SHP77 treated with DMSO at 0.1 percent for 48 hours (cell line): ENCODE data around the gene ADSS2.
"Not testable (repeated sequence)": the region's sequence is repeated elsewhere in the genome, so short reads cannot be mapped to it uniquely, and the experiment has no call there.

Experiments used
- DNase-seq: peaks from one replicate; lab custom pipeline; 2025; lab: John Stamatoyannopoulos, UW

Gene ADSS2

DNA sequence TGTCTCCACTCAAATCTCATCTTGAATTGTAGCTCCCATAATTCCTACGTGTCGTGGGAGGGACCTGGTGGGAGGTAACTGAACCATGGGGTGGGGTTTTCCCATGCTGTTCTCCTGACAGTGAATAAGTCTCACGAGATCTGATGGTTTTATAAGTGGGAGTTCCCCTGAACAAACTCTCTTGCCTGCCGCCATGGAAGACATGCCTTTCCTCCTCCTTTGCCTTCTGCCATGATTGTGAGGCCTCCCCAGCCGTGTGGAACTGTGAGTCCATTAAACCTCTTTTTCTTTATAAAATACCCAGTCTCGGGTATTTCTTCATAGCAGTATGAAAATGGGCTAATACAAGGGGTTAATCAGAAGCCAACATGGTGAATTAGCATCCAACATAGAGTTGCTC, 86.4 kb downstream of the ADSS2 start:
- DNase-seq, result not testable (repeated sequence)

DNA sequence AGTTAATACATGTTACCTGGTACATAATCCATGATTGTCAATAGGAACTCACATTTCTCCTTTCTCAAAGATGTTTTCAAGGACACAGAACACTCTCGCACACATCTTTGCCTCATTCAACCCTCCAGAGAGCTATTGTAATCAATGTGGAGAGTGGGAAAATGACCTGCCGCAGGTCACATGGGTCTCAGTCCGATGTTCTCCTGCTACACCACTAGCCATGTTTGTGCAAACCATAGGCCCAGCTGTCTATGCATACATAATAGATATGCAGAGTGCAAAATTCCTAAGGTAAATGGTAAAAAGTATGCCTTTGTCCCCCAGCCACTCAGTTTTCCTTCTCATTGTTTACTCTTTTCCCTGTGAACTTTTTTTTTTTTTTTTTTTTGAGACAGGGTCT, 89.2 kb downstream of the ADSS2 start:
- no peak for DNase-seq

DNA sequence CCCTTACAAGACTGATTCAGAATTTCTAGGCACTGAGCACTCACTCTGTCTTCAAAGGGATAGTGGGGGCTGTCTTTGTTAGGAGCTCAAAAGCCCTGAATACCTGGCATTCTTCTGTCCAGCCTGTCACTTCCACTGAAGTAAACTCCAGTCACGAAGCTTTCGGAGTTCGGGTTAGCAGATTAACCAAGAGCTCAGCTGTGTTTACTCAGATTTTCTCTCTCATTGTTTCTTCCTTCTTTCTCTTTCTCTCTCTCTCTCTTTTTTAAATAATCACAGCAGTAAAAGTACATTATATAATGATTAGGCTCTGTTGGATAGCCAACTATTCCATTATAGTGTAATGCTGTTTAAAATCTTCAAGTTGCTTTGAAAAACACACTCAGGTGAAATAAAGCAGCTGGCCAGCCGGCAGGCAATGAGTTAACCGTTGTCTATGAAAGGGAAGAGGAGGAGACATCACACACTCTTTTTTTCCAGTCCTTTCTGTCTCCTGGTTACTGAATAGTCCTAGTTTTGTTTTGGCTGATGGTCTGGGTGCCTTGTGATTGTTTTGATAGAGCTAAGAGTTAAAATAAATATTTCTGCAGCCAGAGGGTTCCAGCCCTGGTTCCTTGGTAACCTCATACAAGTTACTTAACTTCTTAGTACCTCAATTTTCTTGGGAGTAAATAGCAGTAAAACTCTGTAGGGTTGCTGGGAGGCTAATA, 89.8 kb downstream of the ADSS2 start:
- no peak for DNase-seq
